ENCODE results near the gene HYAL2.

DNA sequence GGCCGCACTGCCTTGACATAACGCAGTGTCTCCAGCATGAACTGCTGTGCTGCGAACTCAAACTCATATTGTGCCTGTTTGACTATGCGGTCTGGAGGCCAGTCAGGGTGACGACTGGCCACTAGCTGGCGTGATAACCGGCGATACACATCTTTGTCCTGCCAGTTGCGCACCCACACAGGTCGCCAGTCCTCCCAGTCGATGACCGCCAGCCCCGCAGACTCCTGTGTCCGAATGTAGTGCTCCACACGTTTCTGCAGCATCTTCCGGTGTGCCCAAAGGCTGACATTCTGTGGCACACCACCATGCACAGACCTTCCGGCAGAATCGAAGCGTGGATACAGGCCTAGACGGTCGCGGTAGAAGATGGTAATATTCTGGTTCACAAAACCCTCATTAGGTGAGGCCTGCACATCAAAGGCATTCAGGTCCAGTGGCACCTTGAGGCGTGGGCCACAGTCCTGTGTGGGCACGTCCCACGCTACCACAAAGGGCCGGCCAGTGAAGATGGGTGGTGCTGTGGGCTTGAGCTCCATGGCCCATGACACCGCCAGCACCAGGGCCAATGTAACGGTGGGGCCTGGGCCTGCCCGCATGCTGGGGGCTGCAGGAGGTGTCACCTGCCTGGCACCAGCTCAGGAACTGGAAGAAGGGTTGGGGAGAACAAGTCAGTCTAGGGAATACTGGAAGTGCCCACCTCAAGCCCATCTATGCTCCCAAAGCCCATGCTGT lies 2.5 kb downstream of the HYAL2 start:
- no peak for TF ChIP-seq CTCF (IDR thresholded peaks at IDR 0.05; ENCODE audit: low read depth, low read length, missing input control)
- no peak for TF ChIP-seq TAF1 (conservative IDR thresholded peaks at IDR 0.05)

All from liver (tissue), 3 donors.